HEK293T (cell line): ENCODE measurements around the gene VOPP1.

Experiments used
- ARNT ChIP-seq: fragments of 450-650 bp; IDR thresholded peaks from 2 replicates; pipeline ENCODE4 v1.6.1; 2017; ENCODE audit warnings: mild to moderate bottlenecking
- BHLHE40 ChIP-seq: fragments of 450-650 bp; IDR thresholded peaks from 2 replicates; pipeline ENCODE4 v1.6.1; 2016; ENCODE audit warnings: mild to moderate bottlenecking, moderate library complexity, borderline replicate concordance
- ELF4 ChIP-seq: fragments of 450-650 bp; IDR thresholded peaks from 2 replicates; pipeline ENCODE4 v1.6.1; 2017; ENCODE audit warnings: antibody characterized with exemption
- FOXA1 ChIP-seq: fragments of 450-650 bp; IDR thresholded peaks from 2 replicates; pipeline ENCODE4 v1.6.1; 2016; ENCODE audit warnings: mild to moderate bottlenecking
- FOXM1 ChIP-seq: fragments of 450-650 bp; IDR thresholded peaks from 2 replicates; pipeline ENCODE4 v1.6.1; 2017; ENCODE audit warnings: mild to moderate bottlenecking, borderline replicate concordance
- HDGF ChIP-seq: fragments of 450-650 bp; IDR thresholded peaks from 2 replicates; pipeline ENCODE4 v1.6.1; 2017; ENCODE audit warnings: antibody characterized with exemption, borderline replicate concordance
- SP1 ChIP-seq: fragments of 450-650 bp; IDR thresholded peaks from 2 replicates; pipeline ENCODE4 v1.6.1; 2017
- SUZ12 ChIP-seq: fragments of 450-650 bp; IDR thresholded peaks from 2 replicates; pipeline ENCODE4 v1.6.1; 2016; ENCODE audit warnings: mild to moderate bottlenecking
- TARDBP ChIP-seq: fragments of 450-650 bp; IDR thresholded peaks from 2 replicates; pipeline ENCODE4 v1.6.1; 2016

- no peak for TF ChIP-seq SP1
- TF ChIP-seq TARDBP, result no peak
- no peak for TF ChIP-seq FOXM1
- TF ChIP-seq BHLHE40, result no peak
- no peak for TF ChIP-seq HDGF
- TF ChIP-seq SUZ12, result no peak
- TF ChIP-seq FOXA1, result no peak
- TF ChIP-seq ELF4, result no peak
- TF ChIP-seq ARNT, result no peak
These were observed 22.1 kb upstream of the VOPP1 start for GRCh38 chr7:55594414-55594813.
